Breast epithelium (tissue), 4 donors: ENCODE results near the gene C1orf21. TPM values are rescaled to one million over a fixed set of nuclear protein-coding genes. Genes with fewer than 3 reads are reported as not detected.
A peak's percentile ranks its signal among the peaks of the same experiment; 100 is the strongest.

Source experiments
- DNase-seq, 2 donors: peaks; one replicate each; pipeline ENCODE4 v3.0.0-alpha.2; 2019; ENCODE audit warnings: low spot score in 2 of 2
- H3K27ac ChIP-seq, 2 donors: fragments of 200-600 bp; sonication (generic) in 1 of 2; one replicate each; pipeline ENCODE4 v1.5.1; 2016 to 2019; ENCODE audit warnings: mild to moderate bottlenecking in 1 of 2
- H3K27me3 ChIP-seq, 2 donors: fragments of 200-600 bp; sonication (generic) in 1 of 2; one replicate each; pipeline versions ENCODE4 v1.5.1 to v1.6.0; 2017 to 2019; ENCODE audit warnings: control low read depth in 1 of 2, mild to moderate bottlenecking in 1 of 2
- H3K36me3 ChIP-seq: fragments of 200-600 bp; one replicate; pipeline ENCODE4 v1.5.1; 2019
- H3K4me1 ChIP-seq, 2 donors: fragments of 200-600 bp; sonication (generic); one replicate each; pipeline ENCODE4 v1.5.1; 2016 to 2019; ENCODE audit warnings: control low read depth in 1 of 2
- H3K4me3 ChIP-seq, 3 donors: fragments of 200-600 bp; sonication (generic); 1 replicate in 2 of 3; 2 replicates in 1 of 3; pipeline ENCODE4 v1.5.1; 2016 to 2019; ENCODE audit warnings: mild to moderate bottlenecking in 3 of 3, moderate library complexity in 2 of 3
- H3K9me3 ChIP-seq, 2 donors: fragments of 200-600 bp; sonication (generic) in 1 of 2; one replicate each; pipeline ENCODE4 v1.5.1; 2016 to 2019; ENCODE audit warnings: control low read depth in 1 of 2
- POLR2A ChIP-seq: fragments of 450-650 bp; IDR thresholded peaks from one replicate; pipeline ENCODE4 v1.6.1; 2016; ENCODE audit warnings: antibody characterized with exemption, mild to moderate bottlenecking, moderate library complexity
- POLR2AphosphoS5 ChIP-seq, 3 donors: sonication (generic); formaldehyde crosslinking; IDR thresholded peaks; one replicate each; pipeline ENCODE4 v1.6.1; 2017; ENCODE audit warnings: antibody characterized with exemption in 3 of 3
- intact Hi-C: fragments of 100-400 bp; cut with DNase I; formaldehyde crosslinking; loops from one replicate; pipeline ENCODE4 v1.15.1; 2023; ENCODE audit warnings: low total_unique reads
- total RNA-seq, 3 donors: library from RNA; depleted of rRNA; stranded (reverse); fragments of >200 nt; gene quantifications; one replicate each; pipeline ENCODE4 v1.1.0, GENCODE V29; 2016
- TF ChIP-seq, protein P1 (sequence below), 3 donors: fragments of 450-650 bp; IDR thresholded peaks; one replicate each; pipeline ENCODE4 v1.5.1; 2016 to 2017; ENCODE audit warnings: antibody characterized with exemption in 3 of 3, mild to moderate bottlenecking in 3 of 3, moderate library complexity in 3 of 3

The C1orf21 gene
- total RNA-seq, 3 donors from 2014 or later: 31.5 to 75.7 (median 54.7) TPM

DNA sequence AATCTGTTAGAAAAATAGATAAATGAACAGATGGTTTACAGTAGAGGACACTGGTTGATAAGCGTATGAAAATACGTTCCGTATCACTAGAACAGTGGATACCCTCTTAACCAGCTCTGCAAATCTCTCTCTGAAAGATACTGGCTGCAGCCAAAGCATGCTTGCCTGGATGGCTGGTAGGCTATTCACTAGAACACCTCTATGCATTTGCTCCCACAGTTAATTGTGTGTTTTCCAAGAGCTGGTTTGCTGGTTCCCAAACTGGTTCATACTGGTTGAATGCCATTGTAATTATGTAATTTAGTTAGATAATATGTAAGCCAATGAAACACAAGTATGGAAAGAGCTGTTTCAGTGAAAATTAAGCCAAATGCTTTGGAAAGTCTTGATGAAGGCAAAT is 126.6 kb downstream of the C1orf21 start:
- H3K4me1 ChIP-seq: no peaks in the 10 kb centered on the region
- H3K36me3 ChIP-seq: no peaks in the 10 kb centered on the region
- intact Hi-C loops: no loop called here
- H3K27me3 ChIP-seq: no peaks in the 10 kb centered on the region
- no peak for DNase-seq
- no peak overlapping the region for H3K27ac ChIP-seq
- no peak for TF ChIP-seq POLR2A
- no peak for TF ChIP-seq POLR2AphosphoS5 (IDR thresholded peaks at IDR 0.05)
- TF ChIP-seq, protein P1, sequence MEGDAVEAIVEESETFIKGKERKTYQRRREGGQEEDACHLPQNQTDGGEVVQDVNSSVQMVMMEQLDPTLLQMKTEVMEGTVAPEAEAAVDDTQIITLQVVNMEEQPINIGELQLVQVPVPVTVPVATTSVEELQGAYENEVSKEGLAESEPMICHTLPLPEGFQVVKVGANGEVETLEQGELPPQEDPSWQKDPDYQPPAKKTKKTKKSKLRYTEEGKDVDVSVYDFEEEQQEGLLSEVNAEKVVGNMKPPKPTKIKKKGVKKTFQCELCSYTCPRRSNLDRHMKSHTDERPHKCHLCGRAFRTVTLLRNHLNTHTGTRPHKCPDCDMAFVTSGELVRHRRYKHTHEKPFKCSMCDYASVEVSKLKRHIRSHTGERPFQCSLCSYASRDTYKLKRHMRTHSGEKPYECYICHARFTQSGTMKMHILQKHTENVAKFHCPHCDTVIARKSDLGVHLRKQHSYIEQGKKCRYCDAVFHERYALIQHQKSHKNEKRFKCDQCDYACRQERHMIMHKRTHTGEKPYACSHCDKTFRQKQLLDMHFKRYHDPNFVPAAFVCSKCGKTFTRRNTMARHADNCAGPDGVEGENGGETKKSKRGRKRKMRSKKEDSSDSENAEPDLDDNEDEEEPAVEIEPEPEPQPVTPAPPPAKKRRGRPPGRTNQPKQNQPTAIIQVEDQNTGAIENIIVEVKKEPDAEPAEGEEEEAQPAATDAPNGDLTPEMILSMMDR (IDR thresholded peaks at IDR 0.05): no peak
- H3K4me3 ChIP-seq: no peak overlapping the region
- no peaks in the 10 kb centered on the region for H3K9me3 ChIP-seq

DNA sequence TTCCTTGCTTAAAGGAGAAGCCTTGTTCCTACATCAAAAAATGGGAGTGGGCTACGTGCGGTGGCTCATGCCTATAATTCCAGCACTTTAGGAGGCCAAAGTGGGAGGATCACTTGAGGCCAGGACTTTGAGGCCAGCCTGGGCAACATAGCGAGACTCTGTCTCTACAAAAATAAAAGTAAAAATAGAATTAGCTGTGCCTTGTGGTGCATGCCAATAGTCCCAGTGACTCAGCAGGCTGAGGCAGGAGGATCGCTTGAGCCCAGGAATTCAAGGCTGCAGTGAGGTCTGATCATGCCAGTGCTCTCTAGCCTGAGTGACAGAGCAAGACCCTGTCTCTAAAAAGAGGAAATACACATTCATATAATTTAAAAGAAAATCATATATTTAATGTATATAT is 127.1 kb downstream of the C1orf21 start:
- TF ChIP-seq POLR2A: no peak
- TF ChIP-seq, protein P1 (IDR thresholded peaks at IDR 0.05): no peak
- TF ChIP-seq POLR2AphosphoS5 (IDR thresholded peaks at IDR 0.05): no peak
- no peaks in the 10 kb centered on the region for H3K4me1 ChIP-seq
- H3K27me3 ChIP-seq: no peaks in the 10 kb centered on the region
- H3K9me3 ChIP-seq: no peaks in the 10 kb centered on the region
- H3K4me3 ChIP-seq: no peak overlapping the region
- no peak overlapping the region for H3K27ac ChIP-seq
- DNase-seq: no peak
- H3K36me3 ChIP-seq: no peaks in the 10 kb centered on the region
- intact Hi-C loops: no loop called here

DNA sequence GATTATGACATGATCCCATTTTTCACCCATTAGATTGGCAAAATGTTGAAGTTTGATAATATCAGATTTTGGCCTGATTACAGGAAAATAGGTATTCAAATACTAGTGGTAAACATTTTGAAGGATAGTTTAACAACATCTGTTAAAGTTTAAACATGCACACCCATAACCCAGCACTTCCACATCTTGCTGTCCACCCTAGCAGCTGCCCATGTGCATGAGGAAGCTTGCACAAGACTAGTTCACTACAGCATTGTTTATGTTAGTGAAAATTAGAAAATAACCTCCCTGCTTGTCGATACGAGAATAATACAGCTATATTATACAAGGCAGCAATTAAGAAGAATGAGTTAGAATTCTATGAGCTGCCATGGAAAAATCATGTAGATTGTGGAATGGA is 127.6 kb downstream of the C1orf21 start:
- TF ChIP-seq POLR2A: no peak
- intact Hi-C loops: no loop called here
- Histone ChIP-seq H3K36me3 (no peaks in the 10 kb centered on the region), H3K27ac (no peak overlapping the region), H3K9me3 (no peaks in the 10 kb centered on the region), H3K4me3 (no peak overlapping the region), H3K4me1 (no peaks in the 10 kb centered on the region), H3K27me3 (no peaks in the 10 kb centered on the region)
- no peak for DNase-seq

DNA sequence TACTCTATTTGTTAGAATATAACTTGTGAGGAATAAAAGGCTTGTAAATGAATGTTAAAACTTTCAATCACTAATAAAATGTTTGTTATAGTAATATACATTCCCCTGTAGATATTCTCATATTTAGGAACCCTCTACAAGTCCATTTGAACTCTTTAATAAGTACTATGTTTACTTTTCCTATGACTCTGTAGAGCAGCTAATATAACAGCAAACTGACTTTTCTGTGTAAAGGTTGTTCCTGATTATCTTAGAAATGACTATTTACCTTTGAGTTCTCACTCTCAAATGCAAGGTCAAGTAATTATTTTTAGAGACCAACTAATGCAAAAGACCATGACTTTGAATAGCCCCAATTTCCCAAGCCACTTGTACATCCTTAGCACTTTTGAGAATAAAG is 130.3 kb downstream of the C1orf21 start:
- intact Hi-C loops: no loop called here
- TF ChIP-seq, protein P1 (IDR thresholded peaks at IDR 0.05): no peak
- no peak for TF ChIP-seq POLR2A
- no peak for TF ChIP-seq POLR2AphosphoS5 (IDR thresholded peaks at IDR 0.05)
- Histone ChIP-seq H3K36me3 (no peaks in the 10 kb centered on the region), H3K27ac (peak overlapping the region in 1 of 2 donors; percentile 66), H3K9me3 (no peaks in the 10 kb centered on the region), H3K27me3 (no peaks in the 10 kb centered on the region), H3K4me3 (no peak overlapping the region), H3K4me1 (no peaks in the 10 kb centered on the region)
- DNase-seq: no peak

DNA sequence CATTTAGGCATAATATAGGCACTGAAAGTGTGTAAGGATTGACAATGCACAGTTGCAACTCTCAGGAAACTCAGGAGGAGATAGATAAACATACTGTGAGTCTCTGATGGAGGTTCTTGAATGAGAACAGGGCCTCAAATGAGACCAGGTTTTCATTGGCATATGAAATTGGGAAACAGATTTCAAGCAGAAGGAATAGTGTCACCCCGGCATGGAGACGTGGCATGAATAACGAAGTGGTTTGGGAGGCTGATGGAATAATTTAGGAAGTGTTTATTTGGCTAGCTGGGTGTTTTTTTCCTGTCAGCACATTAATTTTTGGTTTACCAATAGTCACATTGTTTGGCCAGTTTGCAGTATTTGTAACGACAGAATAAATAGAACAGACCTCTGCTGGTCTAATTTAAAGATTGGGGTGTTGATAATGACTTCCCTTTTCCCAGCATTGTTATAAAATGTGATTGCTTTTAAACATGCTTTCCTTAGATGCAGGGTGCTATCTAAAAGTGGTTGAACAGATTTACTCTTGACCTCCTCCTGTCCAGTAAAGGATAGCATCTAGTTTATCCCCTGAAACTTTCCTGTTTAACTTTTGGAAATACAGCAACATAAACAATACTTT is 132.0 kb downstream of the C1orf21 start:
- no peak overlapping the region for H3K4me3 ChIP-seq
- no peak for DNase-seq
- TF ChIP-seq POLR2A (no peak), POLR2AphosphoS5 (IDR thresholded peaks at IDR 0.05) (no peak)
- TF ChIP-seq, protein P1 (IDR thresholded peaks at IDR 0.05): no peak
- no peaks in the 10 kb centered on the region for H3K9me3 ChIP-seq
- H3K4me1 ChIP-seq: no peaks in the 10 kb centered on the region
- no peaks in the 10 kb centered on the region for H3K36me3 ChIP-seq
- H3K27me3 ChIP-seq: no peaks in the 10 kb centered on the region
- H3K27ac ChIP-seq: peak overlapping the region; percentile 19 to 66
- intact Hi-C loops: no loop called here
